ENCODE data around the gene CUX1. TPM values are rescaled to one million over a fixed set of nuclear protein-coding genes. Genes with fewer than 3 reads are reported as not detected.
"Not testable (repeated sequence)": the region's sequence is repeated elsewhere in the genome, so short reads cannot be mapped to it uniquely, and the experiment has no call there.

Gene CUX1
- total RNA-seq, 1 experiment from 2014 or later: 49.8 TPM

DNA sequence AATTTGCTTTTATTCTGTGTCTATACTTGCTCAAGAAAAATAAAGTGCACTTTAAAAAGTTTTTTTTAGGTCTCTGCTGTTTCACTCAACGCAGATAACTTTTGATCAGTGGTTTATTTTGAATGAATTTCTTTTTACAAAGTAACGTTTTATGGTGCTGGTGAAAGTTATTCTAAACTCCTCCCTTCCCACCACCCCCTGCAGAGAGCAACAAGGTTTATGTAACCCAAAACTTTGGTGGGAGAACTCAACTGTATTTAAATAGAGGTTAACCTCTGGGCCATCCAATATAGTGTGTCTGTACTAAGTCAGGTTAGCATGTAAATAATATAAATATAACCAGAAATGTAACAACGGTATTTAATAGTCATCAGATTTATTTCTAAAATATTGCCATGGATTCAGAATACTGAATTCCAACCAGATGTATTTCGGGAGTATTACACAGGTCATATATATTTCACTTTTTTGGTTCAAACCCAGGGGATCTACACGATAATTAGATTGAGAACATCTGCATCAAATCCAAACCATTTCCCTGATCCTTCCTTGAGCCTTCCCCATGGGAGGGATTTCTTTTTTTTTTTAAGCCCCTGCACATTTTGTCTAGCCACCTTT, 3.9 kb upstream of the CUX1 start:
- Histone ChIP-seq H3K4me1 (replicated peaks) (peaks cover 31% of the 10 kb centered on the region), H3K27me3 (replicated peaks) (0 out of 2 replicates have a peak, but pooled peaks cover 4% of the 10 kb centered on the region), H3K36me3 (peaks cover 5% of the 10 kb centered on the region), H3K9me3 (replicated peaks) (no peaks in the 10 kb centered on the region), H3K27ac (no peak overlapping the region), H3K4me3 (peak overlapping the region; percentile 90; the same call in 1 of the 2 replicates)
- DNase-seq (ENCODE audit: low read depth in 1 of 2, low spot score in 2 of 2): no peak

DNA sequence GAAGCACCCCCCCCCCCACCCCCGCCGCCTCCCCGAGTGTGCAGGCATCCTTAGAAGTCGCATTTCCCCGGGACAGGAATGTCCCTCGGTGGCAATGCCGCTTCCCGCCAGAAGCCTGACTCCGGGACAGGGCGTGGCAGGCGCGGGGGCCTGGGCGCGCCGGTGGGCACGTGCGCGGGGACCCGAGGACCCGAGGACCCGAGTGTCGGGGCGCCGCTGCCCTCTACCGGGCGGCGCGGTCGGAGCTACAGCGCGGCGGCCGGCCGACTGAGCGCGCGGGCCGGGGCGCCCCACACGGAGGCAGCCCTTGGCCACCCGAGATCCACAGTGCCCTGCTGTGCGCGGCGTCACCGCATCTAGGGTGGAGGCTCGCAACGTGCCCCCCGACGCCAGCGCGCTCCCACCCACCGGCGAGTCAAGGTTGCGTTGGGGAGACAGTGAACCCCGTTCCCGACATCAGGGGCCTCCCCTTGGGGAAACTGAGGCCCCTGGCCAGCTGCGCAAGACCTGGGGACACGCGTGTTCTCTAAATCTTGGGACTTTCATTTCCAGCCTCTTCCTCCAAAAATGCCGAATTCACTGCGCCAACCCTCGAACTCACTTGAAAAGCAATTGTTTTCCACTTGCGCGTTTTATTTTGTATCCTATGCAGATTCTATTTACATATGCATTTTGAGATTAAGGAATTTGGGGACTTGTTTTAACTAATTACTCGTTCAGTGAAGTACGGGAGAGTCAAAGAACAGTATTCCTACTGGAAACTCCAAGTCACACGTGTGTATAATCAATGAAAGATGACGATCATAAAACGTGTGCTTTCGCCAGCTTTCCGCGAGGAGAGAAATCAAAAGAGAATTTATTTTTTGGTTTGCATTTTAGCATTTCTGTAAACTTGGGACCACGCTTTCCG, 3.1 kb upstream of the CUX1 start:
- H3K27ac ChIP-seq: 0 out of 2 replicates have a peak overlapping the region, but pooled peaks have one; percentile 23
- H3K4me1 ChIP-seq (replicated peaks): peaks cover 31% of the 10 kb centered on the region
- H3K27me3 ChIP-seq (replicated peaks): 0 out of 2 replicates have a peak, but pooled peaks cover 4% of the 10 kb centered on the region
- DNase-seq (ENCODE audit: low read depth in 1 of 2, low spot score in 2 of 2): peak; percentile 64 to 65
- peaks cover 5% of the 10 kb centered on the region for H3K36me3 ChIP-seq
- H3K9me3 ChIP-seq (replicated peaks): no peaks in the 10 kb centered on the region
- peak overlapping the region; percentile 90 for H3K4me3 ChIP-seq

DNA sequence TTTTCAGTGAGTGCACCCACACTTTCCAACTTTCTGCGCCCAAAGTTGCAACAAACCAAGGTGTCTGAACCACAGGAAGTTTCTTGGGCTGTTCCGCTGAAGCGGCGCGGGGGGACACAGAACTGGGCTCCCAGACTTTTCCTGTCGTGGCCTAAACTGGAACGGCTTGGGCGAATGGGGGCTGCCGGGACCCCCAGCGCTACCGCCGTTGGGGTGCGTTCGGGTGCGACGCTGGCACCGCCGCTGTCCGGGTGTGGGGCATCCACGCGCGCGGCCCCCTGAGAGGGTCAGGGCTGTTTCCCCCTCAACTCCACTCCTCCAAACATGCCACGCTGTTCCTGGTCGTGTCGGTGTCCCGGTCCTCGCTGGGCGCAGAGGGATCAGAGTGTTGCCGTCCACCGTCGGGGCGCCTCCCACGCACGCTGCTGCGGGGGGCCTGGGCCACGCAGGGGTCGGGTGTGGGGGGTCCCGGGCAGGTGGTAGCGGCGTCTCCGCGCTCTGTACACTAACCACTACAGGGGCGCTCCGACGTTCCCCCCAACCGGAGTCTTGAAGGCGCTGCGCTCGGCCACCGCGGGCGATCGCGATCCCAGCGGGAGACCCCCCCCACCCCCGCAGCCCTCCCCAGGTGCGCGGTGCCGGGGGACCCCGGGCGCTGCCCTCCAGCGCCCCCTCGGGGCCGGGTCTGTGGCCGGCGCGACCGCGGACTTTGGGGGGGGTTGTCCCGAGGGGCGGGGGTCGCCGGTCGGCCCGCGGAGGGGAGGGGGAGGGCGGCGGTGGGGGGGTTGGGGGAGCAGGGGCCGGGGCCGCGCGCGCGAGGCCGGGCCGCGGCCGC, 2.2 kb upstream of the CUX1 start:
- peak overlapping the region; percentile 90 for H3K4me3 ChIP-seq
- H3K36me3 ChIP-seq: peaks cover 11% of the 10 kb centered on the region
- peaks cover 35% of the 10 kb centered on the region for H3K4me1 ChIP-seq (replicated peaks)
- peak in 1 of 2 experiments; percentile 66 for DNase-seq (ENCODE audit: low read depth in 1 of 2, low spot score in 2 of 2)
- H3K27me3 ChIP-seq (replicated peaks): 0 out of 2 replicates have a peak, but pooled peaks cover 4% of the 10 kb centered on the region
- H3K27ac ChIP-seq: peak overlapping the region; percentile 19
- H3K9me3 ChIP-seq (replicated peaks): no peaks in the 10 kb centered on the region

DNA sequence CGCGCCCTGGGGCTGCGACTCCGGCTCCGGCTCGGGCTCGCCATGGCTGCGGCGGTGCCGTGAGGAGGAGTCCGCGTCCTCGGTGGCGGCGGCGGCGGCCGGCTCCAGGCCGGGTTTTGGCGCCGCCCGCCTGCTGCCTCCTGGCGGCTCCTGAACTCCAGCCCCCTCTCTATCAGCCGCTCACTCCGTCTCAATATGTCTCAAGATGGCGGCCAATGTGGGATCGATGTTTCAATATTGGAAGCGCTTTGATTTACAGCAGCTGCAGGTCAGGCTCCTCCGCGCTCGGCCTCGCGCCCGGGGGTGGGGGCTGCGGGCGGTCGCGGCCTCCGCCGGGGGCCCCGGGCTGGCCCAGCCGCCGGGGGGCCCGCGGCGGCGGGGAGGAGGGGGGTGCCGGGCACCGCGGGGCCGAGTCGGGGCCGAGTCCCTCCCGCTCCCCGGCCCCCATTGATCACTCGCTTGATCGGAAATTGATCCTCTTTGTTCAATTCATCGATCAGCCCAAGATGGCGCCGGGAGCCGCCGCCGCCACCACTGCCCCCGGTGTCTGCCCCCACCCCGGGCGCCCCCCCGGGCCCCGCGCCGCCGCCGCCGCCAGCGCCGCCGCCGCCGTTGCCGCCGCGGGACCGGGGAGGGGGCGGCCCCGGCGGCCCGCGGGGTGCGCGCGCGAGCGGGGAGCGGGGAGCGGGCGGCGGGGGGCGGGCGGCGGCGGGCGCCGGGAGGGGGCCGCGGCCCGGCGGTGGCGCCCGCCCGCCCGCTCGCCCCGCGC, 1.4 kb upstream of the CUX1 start:
- H3K4me1 ChIP-seq (replicated peaks): peaks cover 35% of the 10 kb centered on the region
- no peaks in the 10 kb centered on the region for H3K9me3 ChIP-seq (replicated peaks)
- H3K27me3 ChIP-seq (replicated peaks): 0 out of 2 replicates have a peak, but pooled peaks cover 4% of the 10 kb centered on the region
- peak overlapping the region; percentile 72 for H3K27ac ChIP-seq
- DNase-seq (ENCODE audit: low read depth in 1 of 2, low spot score in 2 of 2): peak; percentile 65 to 68
- H3K4me3 ChIP-seq: peak overlapping the region; percentile 90
- peaks cover 12% of the 10 kb centered on the region for H3K36me3 ChIP-seq

DNA sequence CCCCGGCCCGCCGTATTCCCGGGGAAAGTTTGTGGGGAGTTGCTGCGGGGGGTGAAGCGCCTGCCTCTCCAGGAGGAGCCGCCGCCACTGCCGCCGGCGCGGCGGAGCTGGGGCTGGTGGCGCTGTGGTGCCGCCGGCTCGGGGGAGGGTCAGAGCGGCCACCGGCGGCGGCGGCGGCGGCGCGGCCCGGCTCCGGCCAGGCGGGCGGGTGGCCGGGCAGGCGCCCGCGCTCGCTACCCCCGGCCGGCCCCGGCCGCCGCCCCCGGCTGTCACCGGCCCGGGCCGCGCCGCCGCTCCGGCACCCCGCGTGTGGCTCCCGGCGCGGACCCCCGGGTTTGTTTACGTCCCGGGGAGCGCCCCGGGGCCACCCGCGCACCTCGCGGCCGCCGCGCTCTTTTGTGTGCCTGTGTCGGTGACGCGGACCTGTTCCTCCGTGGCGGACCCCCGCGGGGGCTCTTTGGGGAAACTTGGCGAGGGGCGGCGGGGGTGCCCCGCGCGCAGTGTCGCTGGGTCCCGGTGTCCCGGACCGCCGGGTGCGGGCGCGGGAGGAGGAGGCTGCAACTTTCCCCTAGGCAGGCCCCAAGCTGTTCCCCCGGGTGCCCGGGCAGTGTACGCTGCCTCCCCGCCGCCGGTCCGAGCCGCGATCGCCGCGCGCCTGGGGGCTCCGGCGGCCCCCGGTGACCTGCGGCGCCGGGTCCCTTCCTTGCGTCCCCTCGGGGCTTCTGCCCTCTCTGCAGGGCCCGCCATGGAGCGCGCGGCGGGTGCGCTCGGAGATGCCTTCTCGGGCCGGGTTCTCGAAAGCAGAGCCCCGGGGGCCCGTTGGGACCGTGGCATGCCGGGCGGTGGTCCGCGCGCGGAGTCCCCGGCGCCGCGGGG, 593 bp upstream of the CUX1 start:
- H3K27ac ChIP-seq: 0 out of 2 replicates have a peak overlapping the region, but pooled peaks have one; percentile 32
- peak in 1 of 2 experiments; percentile 52 for DNase-seq (ENCODE audit: low read depth in 1 of 2, low spot score in 2 of 2)
- H3K4me3 ChIP-seq: peak overlapping the region; percentile 90
- H3K27me3 ChIP-seq (replicated peaks): 0 out of 2 replicates have a peak, but pooled peaks cover 4% of the 10 kb centered on the region
- H3K9me3 ChIP-seq (replicated peaks): no peaks in the 10 kb centered on the region
- peaks cover 35% of the 10 kb centered on the region for H3K4me1 ChIP-seq (replicated peaks)
- H3K36me3 ChIP-seq: peaks cover 12% of the 10 kb centered on the region

DNA sequence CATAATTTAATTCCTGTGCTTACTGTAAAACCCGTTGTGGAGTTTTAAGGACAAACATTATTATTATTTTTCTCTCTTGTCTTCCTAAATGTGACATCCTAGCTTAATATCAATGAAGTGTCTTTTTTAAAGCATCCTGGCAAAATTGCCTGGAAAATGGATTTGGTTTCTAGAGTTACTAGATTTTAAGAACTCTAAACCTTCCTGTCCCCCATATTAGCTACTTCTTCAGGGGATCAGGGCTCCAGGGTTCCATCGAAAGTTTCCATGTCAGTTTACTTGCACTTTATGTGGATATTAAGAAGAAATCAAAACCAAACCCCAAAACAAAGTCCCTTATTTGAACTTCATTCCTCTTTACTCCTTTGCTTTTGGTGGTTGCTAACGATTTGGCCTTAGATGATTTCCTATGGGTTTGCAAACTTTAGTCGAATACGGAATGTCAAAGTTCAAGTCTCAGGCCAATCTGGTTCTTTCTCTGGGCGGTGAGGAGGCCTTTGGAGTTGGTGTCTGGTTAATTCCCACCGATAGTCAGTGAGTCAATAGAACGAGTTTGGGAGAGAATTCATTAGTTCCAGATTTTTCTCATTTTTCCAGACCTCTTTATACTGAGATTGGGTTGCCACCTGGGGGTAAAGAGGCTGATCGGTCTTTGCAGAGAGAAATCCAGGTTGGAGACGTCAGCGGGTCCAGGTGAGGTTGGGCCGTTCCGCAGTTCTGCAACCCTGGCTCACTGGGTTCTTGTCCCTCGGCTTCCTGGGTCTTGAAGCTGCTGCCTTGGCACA, 1.1 kb downstream of the CUX1 start:
- Histone ChIP-seq H3K9me3 (replicated peaks) (no peaks in the 10 kb centered on the region), H3K27ac (no peak overlapping the region), H3K27me3 (replicated peaks) (no peaks in the 10 kb centered on the region), H3K4me1 (replicated peaks) (peaks cover 34% of the 10 kb centered on the region), H3K4me3 (no peak overlapping the region; the same call in 1 of the 2 replicates), H3K36me3 (peaks cover 17% of the 10 kb centered on the region)
- no peak for DNase-seq (ENCODE audit: low read depth in 1 of 2, low spot score in 2 of 2)

DNA sequence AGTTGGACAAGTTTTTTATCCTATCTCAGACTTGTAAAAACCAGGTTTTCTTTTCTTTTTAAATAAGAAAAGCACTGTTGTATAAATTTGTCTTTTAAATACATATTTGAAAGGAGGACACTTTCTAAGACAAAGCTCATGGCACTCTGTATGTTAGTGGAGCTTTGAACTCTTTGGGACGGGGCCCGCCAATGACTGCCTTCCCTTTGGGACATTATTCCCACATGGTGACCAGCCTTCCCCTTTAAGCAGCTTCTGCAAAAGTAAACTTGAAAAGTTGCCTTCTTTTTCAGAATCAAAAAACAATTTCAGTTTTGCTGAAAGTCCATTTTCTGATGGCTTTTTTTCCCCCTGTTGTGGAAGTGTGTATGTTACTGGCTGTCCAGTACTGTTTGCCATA, 1.8 kb downstream of the CUX1 start:
- H3K4me1 ChIP-seq (replicated peaks): peaks cover 30% of the 10 kb centered on the region
- H3K4me3 ChIP-seq: no peak overlapping the region
- no peaks in the 10 kb centered on the region for H3K9me3 ChIP-seq (replicated peaks)
- H3K27ac ChIP-seq: no peak overlapping the region
- H3K36me3 ChIP-seq: peaks cover 19% of the 10 kb centered on the region
- no peaks in the 10 kb centered on the region for H3K27me3 ChIP-seq (replicated peaks)
- DNase-seq (ENCODE audit: low read depth in 1 of 2, low spot score in 2 of 2): no peak

DNA sequence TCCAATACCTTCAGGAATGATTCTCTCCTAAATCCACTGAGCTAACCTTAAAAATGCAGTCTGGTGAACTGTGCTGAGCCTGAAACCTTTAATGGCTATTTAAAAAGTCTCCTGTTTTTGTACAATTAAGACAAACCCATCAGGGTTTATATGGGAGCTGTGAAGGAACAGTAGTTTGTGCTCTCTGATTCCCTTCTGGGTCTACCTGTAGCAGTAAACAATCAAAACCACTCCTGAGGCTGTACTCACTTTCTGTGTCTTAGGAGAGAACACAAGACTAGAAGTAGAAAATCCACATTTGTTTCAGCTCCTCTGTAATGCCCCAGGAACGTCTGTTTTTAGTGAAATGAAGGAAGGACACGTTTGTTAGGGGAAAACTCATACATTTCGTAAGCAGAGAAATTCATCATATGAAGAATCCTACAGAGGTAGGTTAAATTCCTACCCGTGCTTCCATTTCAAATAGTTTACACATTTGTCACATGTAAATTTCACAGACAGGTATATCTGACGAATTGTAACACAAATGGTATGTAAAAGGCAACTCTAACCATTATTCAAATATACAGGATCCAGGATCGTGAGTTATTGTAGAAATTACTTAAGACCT, 2.6 kb downstream of the CUX1 start:
- H3K36me3 ChIP-seq: peaks cover 19% of the 10 kb centered on the region
- H3K9me3 ChIP-seq (replicated peaks): no peaks in the 10 kb centered on the region
- H3K27me3 ChIP-seq (replicated peaks): no peaks in the 10 kb centered on the region
- no peak overlapping the region for H3K4me3 ChIP-seq
- no peak overlapping the region for H3K27ac ChIP-seq
- H3K4me1 ChIP-seq (replicated peaks): peaks cover 22% of the 10 kb centered on the region
- no peak for DNase-seq (ENCODE audit: low read depth in 1 of 2, low spot score in 2 of 2)

DNA sequence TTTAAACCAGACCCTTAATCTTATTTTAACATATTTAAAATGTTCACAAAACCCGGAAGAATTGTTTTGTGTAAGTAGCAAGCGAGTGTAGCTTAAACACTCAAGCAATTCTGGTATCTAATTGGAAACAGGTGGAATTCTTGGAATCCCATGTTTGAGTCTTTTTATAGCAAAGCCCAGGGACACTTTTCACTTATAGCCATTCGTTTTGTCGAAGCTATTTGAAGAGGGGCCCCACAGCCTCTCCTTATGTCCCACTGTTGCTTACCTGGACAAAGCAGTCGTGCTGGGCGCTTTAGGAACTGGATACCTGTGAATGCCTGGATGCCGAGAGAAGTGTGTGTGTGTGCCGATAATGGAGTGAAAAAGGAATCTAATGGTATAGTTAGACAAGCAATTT, 3.3 kb downstream of the CUX1 start:
- DNase-seq (ENCODE audit: low read depth in 1 of 2, low spot score in 2 of 2): no peak
- no peaks in the 10 kb centered on the region for H3K27me3 ChIP-seq (replicated peaks)
- H3K4me3 ChIP-seq: no peak overlapping the region
- peaks cover 18% of the 10 kb centered on the region for H3K4me1 ChIP-seq (replicated peaks)
- H3K9me3 ChIP-seq (replicated peaks): no peaks in the 10 kb centered on the region
- no peak overlapping the region for H3K27ac ChIP-seq
- H3K36me3 ChIP-seq: peaks cover 19% of the 10 kb centered on the region

DNA sequence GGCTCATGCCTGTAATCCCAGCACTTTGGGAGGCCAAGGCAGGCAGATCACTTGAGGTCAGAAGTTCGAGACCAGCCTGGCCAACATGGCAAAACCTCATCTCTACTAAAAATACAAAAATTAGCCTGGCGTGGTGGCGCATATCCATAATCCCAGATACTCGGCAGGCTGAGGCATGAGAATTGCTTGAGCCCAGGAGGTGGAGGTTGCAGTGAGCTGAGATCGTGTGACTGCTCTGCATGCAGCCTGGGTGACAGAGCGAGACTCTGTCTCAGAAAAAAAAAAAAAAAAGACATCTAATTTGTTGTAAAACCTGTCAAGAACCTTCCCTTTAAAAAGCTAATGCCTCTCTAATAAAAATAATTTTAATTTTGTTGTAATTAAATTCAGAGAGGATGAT, 5.2 kb downstream of the CUX1 start:
- H3K9me3 ChIP-seq (replicated peaks); H3K27me3 ChIP-seq (replicated peaks); H3K27ac ChIP-seq; H3K4me3 ChIP-seq; DNase-seq (ENCODE audit: low read depth in 1 of 2, low spot score in 2 of 2): not testable (repeated sequence)
- Histone ChIP-seq H3K36me3 (peaks cover 15% of the 10 kb centered on the region), H3K4me1 (replicated peaks) (peaks cover 13% of the 10 kb centered on the region)

DNA sequence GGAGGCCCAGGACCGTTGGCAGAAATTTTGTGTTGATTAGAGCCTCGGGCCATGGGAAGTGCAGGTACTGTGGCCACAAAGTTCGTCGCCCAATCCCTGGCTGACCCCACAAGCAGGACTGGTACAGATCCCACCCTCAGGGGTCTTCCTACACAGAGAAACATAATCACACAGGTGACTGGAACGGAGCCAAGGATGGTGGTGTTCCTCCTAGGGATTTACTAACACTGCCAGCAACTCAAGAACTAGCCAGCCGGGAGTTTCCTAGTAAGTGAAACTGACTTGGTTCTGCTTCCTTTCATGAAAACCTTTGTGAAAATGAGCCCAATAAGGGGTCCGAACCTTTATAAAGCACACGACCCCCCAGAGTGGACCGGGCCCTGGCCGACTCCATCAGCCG, 5.7 kb downstream of the CUX1 start:
- H3K9me3 ChIP-seq (replicated peaks): no peaks in the 10 kb centered on the region
- H3K36me3 ChIP-seq: peaks cover 16% of the 10 kb centered on the region
- no peak overlapping the region for H3K27ac ChIP-seq
- no peak for DNase-seq (ENCODE audit: low read depth in 1 of 2, low spot score in 2 of 2)
- H3K4me1 ChIP-seq (replicated peaks): peaks cover 8% of the 10 kb centered on the region
- no peak overlapping the region for H3K4me3 ChIP-seq
- no peaks in the 10 kb centered on the region for H3K27me3 ChIP-seq (replicated peaks)

Measured in SJSA1 (cell line).